PFSK-1 (cell line): Measurements from ENCODE around the gene TENM3.

Source experiments
- FOXP2 ChIP-seq: optimal IDR thresholded peaks from 2 replicates; pipeline ENCODE3; 2011; ENCODE audit warnings: borderline replicate concordance, control low read depth, inconsistent platforms; ENCODE audit not compliant: insufficient read depth; ENCODE audit errors: extremely low read length, extremely low read depth
- POLR2AphosphoS5 ChIP-seq: IDR thresholded peaks from 2 replicates; pipeline ENCODE4 v1.6.1; 2012; ENCODE audit warnings: low read depth, mild to moderate bottlenecking, control low read depth, low read length, moderate library complexity
- REST ChIP-seq, 2 experiments: IDR thresholded peaks; 2 replicates each; pipeline versions ENCODE4 v1.6.1 to v1.8.0; 2011 to 2012; ENCODE audit warnings: low read depth in 2 of 2, low read length in 2 of 2, control low read depth in 1 of 2, inconsistent platforms in 1 of 2, mild to moderate bottlenecking in 1 of 2, moderate library complexity in 1 of 2; ENCODE audit not compliant: insufficient read depth in 1 of 2
- SIN3A ChIP-seq: IDR thresholded peaks from 2 replicates; pipeline ENCODE4 v1.6.1; 2012; ENCODE audit warnings: mild to moderate bottlenecking, low read length, moderate library complexity, borderline replicate concordance; ENCODE audit not compliant: insufficient read depth
- TAF1 ChIP-seq: IDR thresholded peaks from 2 replicates; pipeline ENCODE4 v1.6.1; 2012; ENCODE audit warnings: low read length, control low read depth, borderline replicate concordance; ENCODE audit not compliant: insufficient read depth

The TENM3 gene

GRCh38 chr4:182699795-182700194 lies 456.6 kb downstream of the TENM3 start:
- TF ChIP-seq TAF1 = no peak
- no peak for TF ChIP-seq FOXP2
- TF ChIP-seq REST (IDR thresholded peaks at IDR 0.05; ENCODE audit: insufficient read depth in 1 of 2, low read depth in 2 of 2, low read length in 2 of 2) = no peak
- no peak for TF ChIP-seq POLR2AphosphoS5
- no peak for TF ChIP-seq SIN3A

DNA sequence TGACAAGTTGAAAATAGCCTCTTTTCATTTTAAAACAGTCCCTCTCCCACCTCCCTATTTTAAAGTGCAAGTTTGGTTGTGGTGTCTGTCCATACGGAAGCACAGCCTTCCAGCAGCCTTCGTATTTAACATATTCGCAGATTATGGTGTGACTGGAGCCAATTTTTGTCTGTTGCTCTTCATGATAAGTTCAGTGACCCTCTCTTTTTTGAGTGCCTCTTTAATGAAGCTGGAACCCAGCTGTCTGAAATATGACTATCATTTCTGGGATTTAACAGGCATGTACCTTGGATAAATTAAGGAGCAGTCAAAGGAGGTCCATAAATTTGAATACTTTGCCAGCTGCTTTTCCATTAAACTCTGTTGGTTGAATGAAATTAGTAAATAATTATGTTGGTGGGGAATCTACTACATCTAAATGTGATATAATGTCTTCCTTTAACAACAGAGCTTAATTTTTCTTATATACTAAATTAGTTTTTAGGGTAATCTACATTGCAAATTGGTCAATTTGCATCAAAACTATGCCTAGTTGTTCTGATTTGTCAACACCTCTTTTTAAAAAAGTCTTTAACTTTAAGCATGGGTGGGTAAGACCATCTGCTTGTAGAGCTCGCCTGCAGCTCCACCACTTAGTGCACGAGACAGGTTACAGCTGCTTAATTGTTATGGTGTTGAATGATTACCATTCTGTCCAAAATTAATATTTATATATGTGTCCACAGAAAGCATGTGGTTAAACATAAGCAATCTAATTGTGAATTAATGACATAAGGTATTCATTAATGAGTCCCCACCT lies 457.4 kb downstream of the TENM3 start:
- no peak for TF ChIP-seq POLR2AphosphoS5
- no peak for TF ChIP-seq TAF1
- TF ChIP-seq REST (IDR thresholded peaks at IDR 0.05; ENCODE audit: insufficient read depth in 1 of 2, low read depth in 2 of 2, low read length in 2 of 2) = no peak
- TF ChIP-seq FOXP2 = no peak
- TF ChIP-seq SIN3A = no peak

DNA sequence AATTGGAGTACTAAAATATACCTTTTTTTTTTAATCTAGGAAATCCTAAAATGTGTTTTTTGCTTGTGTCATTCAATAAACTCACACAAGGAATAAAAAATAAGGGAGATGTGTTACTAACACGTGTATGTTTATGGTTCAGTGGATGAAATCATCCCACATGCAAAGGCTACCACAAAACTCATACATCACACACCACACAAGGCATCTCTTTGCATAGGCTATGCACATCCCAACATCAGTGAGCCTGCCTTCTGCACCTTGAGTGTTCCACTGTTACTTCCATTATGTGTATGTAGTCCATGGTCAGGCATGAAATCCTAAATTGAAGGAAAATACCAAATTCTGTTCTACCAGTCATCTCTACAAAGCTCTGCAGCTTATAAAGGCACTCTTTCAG lies 460.9 kb downstream of the TENM3 start:
- TF ChIP-seq REST (IDR thresholded peaks at IDR 0.05; ENCODE audit: insufficient read depth in 1 of 2, low read depth in 2 of 2, low read length in 2 of 2) (no peak), SIN3A (no peak), POLR2AphosphoS5 (no peak), FOXP2 (no peak), TAF1 (no peak)

DNA sequence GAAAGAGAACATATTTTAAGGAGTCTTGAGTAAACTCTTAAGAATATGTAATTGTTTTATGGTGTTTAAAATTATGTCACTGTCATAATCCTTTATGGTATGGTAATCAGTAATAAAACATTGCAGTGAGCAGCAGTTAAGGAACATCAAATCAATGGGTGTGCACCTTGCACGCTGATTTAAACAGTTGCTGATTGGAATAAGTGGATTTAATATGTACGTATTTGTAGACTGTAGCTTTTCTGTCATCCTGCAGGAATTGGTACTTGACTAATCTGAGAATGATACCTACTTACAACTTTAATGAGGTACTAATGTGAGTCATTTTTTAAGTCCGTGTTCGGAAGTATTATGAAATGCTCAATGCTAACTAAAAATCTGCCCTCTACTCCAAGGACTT lies 461.7 kb downstream of the TENM3 start:
- no peak for TF ChIP-seq POLR2AphosphoS5
- no peak for TF ChIP-seq FOXP2
- no peak for TF ChIP-seq SIN3A
- TF ChIP-seq REST (IDR thresholded peaks at IDR 0.05; ENCODE audit: insufficient read depth in 1 of 2, low read depth in 2 of 2, low read length in 2 of 2) = no peak
- TF ChIP-seq TAF1 = no peak

DNA sequence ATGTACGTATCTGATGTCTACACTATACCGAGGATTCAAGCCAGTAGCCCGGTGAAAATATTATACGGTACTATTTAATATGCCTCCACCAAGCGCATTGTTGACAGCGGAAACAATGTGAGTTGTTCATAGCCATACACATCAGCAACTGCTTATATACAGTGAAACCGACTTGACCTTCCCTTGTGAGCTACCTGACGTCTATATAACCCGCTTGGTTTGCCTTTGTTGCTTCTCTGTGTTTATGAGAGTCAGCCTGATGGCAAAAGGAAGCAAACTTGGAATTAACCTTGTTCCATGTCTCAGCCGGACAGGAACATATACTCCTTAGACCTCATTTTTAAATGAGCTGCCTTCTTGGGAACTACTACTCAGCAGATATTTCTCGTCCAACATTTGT lies 462.2 kb downstream of the TENM3 start:
- no peak for TF ChIP-seq POLR2AphosphoS5
- no peak for TF ChIP-seq REST (IDR thresholded peaks at IDR 0.05; ENCODE audit: insufficient read depth in 1 of 2, low read depth in 2 of 2, low read length in 2 of 2)
- TF ChIP-seq SIN3A = no peak
- TF ChIP-seq FOXP2 = no peak
- no peak for TF ChIP-seq TAF1
